ENCODE results near the gene SERTAD4. TPM values are rescaled to one million over a fixed set of nuclear protein-coding genes. Genes with fewer than 3 reads are reported as not detected.

The SERTAD4 gene
- total RNA-seq, 1 experiment from 2014 or later, result 3.9 TPM

DNA sequence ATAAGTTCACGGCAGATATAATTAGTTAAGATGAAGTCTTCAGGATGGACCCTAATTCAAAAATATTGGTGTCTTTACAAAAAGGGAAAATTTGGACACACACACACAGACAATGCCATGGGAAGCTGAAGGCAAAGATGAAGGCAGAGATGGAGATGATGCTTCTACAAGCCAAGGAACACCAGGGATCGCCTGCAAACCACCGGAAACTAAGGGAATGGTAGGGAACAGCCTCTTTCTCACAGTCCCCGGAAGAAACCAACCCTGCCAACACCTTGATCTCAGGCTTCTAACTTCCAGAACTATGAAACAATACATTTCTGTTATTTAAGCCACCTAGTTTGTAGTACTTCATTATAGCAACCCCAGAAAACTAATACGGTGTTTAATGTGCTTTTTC is 15.1 kb upstream of the SERTAD4 start:
- H3K4ac ChIP-seq (ENCODE audit: low read depth, low read length), result no peak overlapping the region
- no peak overlapping the region for H3K23ac ChIP-seq (ENCODE audit: insufficient read length, low read depth, low read length)
- TF ChIP-seq, protein P1, sequence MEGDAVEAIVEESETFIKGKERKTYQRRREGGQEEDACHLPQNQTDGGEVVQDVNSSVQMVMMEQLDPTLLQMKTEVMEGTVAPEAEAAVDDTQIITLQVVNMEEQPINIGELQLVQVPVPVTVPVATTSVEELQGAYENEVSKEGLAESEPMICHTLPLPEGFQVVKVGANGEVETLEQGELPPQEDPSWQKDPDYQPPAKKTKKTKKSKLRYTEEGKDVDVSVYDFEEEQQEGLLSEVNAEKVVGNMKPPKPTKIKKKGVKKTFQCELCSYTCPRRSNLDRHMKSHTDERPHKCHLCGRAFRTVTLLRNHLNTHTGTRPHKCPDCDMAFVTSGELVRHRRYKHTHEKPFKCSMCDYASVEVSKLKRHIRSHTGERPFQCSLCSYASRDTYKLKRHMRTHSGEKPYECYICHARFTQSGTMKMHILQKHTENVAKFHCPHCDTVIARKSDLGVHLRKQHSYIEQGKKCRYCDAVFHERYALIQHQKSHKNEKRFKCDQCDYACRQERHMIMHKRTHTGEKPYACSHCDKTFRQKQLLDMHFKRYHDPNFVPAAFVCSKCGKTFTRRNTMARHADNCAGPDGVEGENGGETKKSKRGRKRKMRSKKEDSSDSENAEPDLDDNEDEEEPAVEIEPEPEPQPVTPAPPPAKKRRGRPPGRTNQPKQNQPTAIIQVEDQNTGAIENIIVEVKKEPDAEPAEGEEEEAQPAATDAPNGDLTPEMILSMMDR (conservative IDR thresholded peaks at IDR 0.05), result no peak
- H2AK5ac ChIP-seq (ENCODE audit: insufficient read length, low read length), result no peak overlapping the region
- Mint-ChIP-seq H3K36me3 (ENCODE audit: insufficient read depth in 1 of 3, low read depth in 3 of 3) (no peaks in the 10 kb centered on the region), H3K27me3 (ENCODE audit: low read depth) (peaks cover 4% of the 10 kb centered on the region), H3K4me1 (peaks cover 13 to 14% of the 10 kb centered on the region in 2 experiments), H3K4me3 (no peak overlapping the region), H3K9me3 (no peaks in the 10 kb centered on the region), H3K27ac (no peak overlapping the region)
- H2BK120ac ChIP-seq (ENCODE audit: low read depth, low read length, poor library complexity, severe bottlenecking), result no peak overlapping the region
- no peaks in the 10 kb centered on the region for H3K23me2 ChIP-seq (ENCODE audit: insufficient read length, low read depth, low read length, poor library complexity, severe bottlenecking)
- no peak overlapping the region for H3K27ac ChIP-seq (ENCODE audit: insufficient read length, low read depth, low read length)
- no peaks in the 10 kb centered on the region for H3K79me1 ChIP-seq (ENCODE audit: insufficient read depth, low read depth, low read length, poor library complexity, severe bottlenecking)
- no peak overlapping the region for H4K8ac ChIP-seq (replicated peaks; ENCODE audit: insufficient read length, low read depth, low read length)
- H3K18ac ChIP-seq (ENCODE audit: insufficient read length, low read depth, low read length), result no peak overlapping the region
- no peak overlapping the region for H2AFZ ChIP-seq (ENCODE audit: low read length)
- H3K9ac ChIP-seq (ENCODE audit: extremely low read depth, insufficient read length, low read length), result no peak overlapping the region
- H3T11ph ChIP-seq (ENCODE audit: low read length), result no peak overlapping the region
- H3K9me3 ChIP-seq (ENCODE audit: control insufficient read depth, low read depth, low read length), result no peaks in the 10 kb centered on the region
- H4K5ac ChIP-seq (ENCODE audit: insufficient read length, low read depth, low read length), result no peak overlapping the region
- DNase-seq, result no peak
- no peak overlapping the region for H2BK20ac ChIP-seq (ENCODE audit: low read depth, low read length, poor library complexity, severe bottlenecking)
- H3K79me2 ChIP-seq (ENCODE audit: insufficient read depth, low read length), result no peaks in the 10 kb centered on the region
- no peak overlapping the region for H2BK12ac ChIP-seq (ENCODE audit: insufficient read length, low read depth, low read length)
- no peak overlapping the region for H3K56ac ChIP-seq (ENCODE audit: insufficient read length, low read depth, low read length)
- no peak overlapping the region for H2BK15ac ChIP-seq (ENCODE audit: low read depth, low read length)
- no peaks in the 10 kb centered on the region for H3K27me3 ChIP-seq (ENCODE audit: insufficient read depth, low read length)
- WGBS (ENCODE audit: extremely low coverage, insufficient read length, low lambda C conversion rate), result no CpG with 5 or more reads among the region's 5 CpGs
- no peak overlapping the region for H2BK5ac ChIP-seq (ENCODE audit: insufficient read length, low read length)
- no peak overlapping the region for H4K91ac ChIP-seq (ENCODE audit: insufficient read length, low read depth, low read length)
- no peaks in the 10 kb centered on the region for H4K20me1 ChIP-seq (ENCODE audit: control insufficient read depth, insufficient read depth, insufficient read length)
- H3K4me2 ChIP-seq (ENCODE audit: insufficient read depth, insufficient read length, low read length), result no peak overlapping the region
- H3K4me1 ChIP-seq (ENCODE audit: insufficient read depth, low read length), result no peaks in the 10 kb centered on the region; the same call in 1 of the 2 replicates
- H3K14ac ChIP-seq (ENCODE audit: insufficient read depth, low read length), result no peak overlapping the region

Data from H9 (cell line).